GM19043 (cell line): Measurements from ENCODE around the gene LDB2.

ENCODE experiments used
- ATAC-seq: cut with Tn5 transposase; IDR thresholded peaks from one replicate; pipeline ENCODE4 v1.9.1; 2021; ENCODE audit warnings: low read depth; ENCODE audit not compliant: unreplicated experiment

The LDB2 gene

GRCh38 chr4:16760617-16761363 is 137.7 kb downstream of the LDB2 start:
- no peak for ATAC-seq

- ATAC-seq, result no peak
Observed at GRCh38 chr4:16759931-16760582, 138.4 kb downstream of the LDB2 start.

- ATAC-seq, result no peak
Observed at GRCh38 chr4:16758816-16759215, 139.6 kb downstream of the LDB2 start.

GRCh38 chr4:16758255-16758654 is 140.2 kb downstream of the LDB2 start:
- ATAC-seq, result no peak

- no peak for ATAC-seq
Observed at GRCh38 chr4:16757080-16757521, 141.3 kb downstream of the LDB2 start.

GRCh38 chr4:16754104-16754503 is 144.3 kb downstream of the LDB2 start:
- no peak for ATAC-seq

- no peak for ATAC-seq
Observed at GRCh38 chr4:16752150-16752549, 146.3 kb downstream of the LDB2 start.

- no peak for ATAC-seq
Observed at GRCh38 chr4:16750882-16751642, 147.4 kb downstream of the LDB2 start.

GRCh38 chr4:16750216-16750615 is 148.2 kb downstream of the LDB2 start:
- no peak for ATAC-seq

GRCh38 chr4:16745887-16746286 is 152.6 kb downstream of the LDB2 start:
- ATAC-seq, result no peak

GRCh38 chr4:16745009-16745635 is 153.3 kb downstream of the LDB2 start:
- no peak for ATAC-seq

GRCh38 chr4:16741287-16741686 is 157.2 kb downstream of the LDB2 start:
- no peak for ATAC-seq

- ATAC-seq, result no peak
Observed at GRCh38 chr4:16739997-16740624, 158.3 kb downstream of the LDB2 start.

GRCh38 chr4:16738558-16738957 is 159.9 kb downstream of the LDB2 start:
- ATAC-seq, result no peak

GRCh38 chr4:16733509-16733908 is 164.9 kb downstream of the LDB2 start:
- ATAC-seq, result no peak

- ATAC-seq, result no peak
Observed at GRCh38 chr4:16732741-16733140, 165.7 kb downstream of the LDB2 start.

GRCh38 chr4:16731776-16732380 is 166.6 kb downstream of the LDB2 start:
- no peak for ATAC-seq

- ATAC-seq, result no peak
Observed at GRCh38 chr4:16730522-16731205, 167.8 kb downstream of the LDB2 start.

- ATAC-seq, result no peak
Observed at GRCh38 chr4:16729336-16729735, 169.1 kb downstream of the LDB2 start.

- no peak for ATAC-seq
Observed at GRCh38 chr4:16728849-16729248, 169.6 kb downstream of the LDB2 start.
